GM23248 (cell line): ENCODE data around the gene CMTM5. TPM values are rescaled to one million over a fixed set of nuclear protein-coding genes. Genes with fewer than 3 reads are reported as not detected.

Source experiments
- DNase-seq: peaks from one replicate; pipeline ENCODE4 v3.0.0-alpha.2; 2015
- H2AFZ ChIP-seq: fragments of 200-600 bp; sonication (generic); 2 replicates; pipeline ENCODE4 v1.6.1; 2016; ENCODE audit warnings: antibody characterized with exemption
- H3F3A ChIP-seq: fragments of 200-600 bp; sonication (generic); 2 replicates; pipeline ENCODE4 v1.6.1; 2016; ENCODE audit warnings: mild to moderate bottlenecking, antibody characterized with exemption, mixed run types; ENCODE audit not compliant: insufficient read depth
- H3K27ac ChIP-seq: fragments of 200-600 bp; sonication (generic); 2 replicates; pipeline ENCODE4 v1.5.1; 2016; ENCODE audit warnings: mild to moderate bottlenecking
- H3K27me3 ChIP-seq: fragments of 200-600 bp; sonication (generic); replicated peaks from 2 replicates; pipeline ENCODE4 v1.6.1; 2016; ENCODE audit warnings: mild to moderate bottlenecking; ENCODE audit not compliant: insufficient read depth
- H3K36me3 ChIP-seq: fragments of 200-600 bp; sonication (generic); 2 replicates; pipeline ENCODE4 v1.6.1; 2016; ENCODE audit warnings: low read depth, mild to moderate bottlenecking
- H3K4me1 ChIP-seq: fragments of 200-600 bp; sonication (generic); 2 replicates; pipeline ENCODE4 v1.6.1; 2016; ENCODE audit warnings: mild to moderate bottlenecking; ENCODE audit not compliant: insufficient read depth
- H3K4me2 ChIP-seq: fragments of 200-600 bp; sonication (generic); one replicate; pipeline ENCODE4 v1.6.1; 2016; ENCODE audit warnings: mild to moderate bottlenecking; ENCODE audit not compliant: unreplicated experiment
- H3K4me3 ChIP-seq: fragments of 200-600 bp; sonication (generic); 2 replicates; pipeline ENCODE4 v1.5.1; 2016; ENCODE audit warnings: mild to moderate bottlenecking
- H3K79me2 ChIP-seq: fragments of 200-600 bp; sonication (generic); 2 replicates; pipeline ENCODE4 v1.6.1; 2016; ENCODE audit warnings: mild to moderate bottlenecking; ENCODE audit not compliant: insufficient read depth
- H3K9ac ChIP-seq: fragments of 200-600 bp; sonication (generic); 2 replicates; pipeline ENCODE4 v1.6.1; 2016; ENCODE audit warnings: mild to moderate bottlenecking
- H3K9me2 ChIP-seq: fragments of 200-600 bp; sonication (generic); 2 replicates; pipeline ENCODE4 v1.6.1; 2016; ENCODE audit warnings: mixed run types, mild to moderate bottlenecking, moderate library complexity; ENCODE audit not compliant: insufficient read depth
- H3K9me3 ChIP-seq: fragments of 200-600 bp; sonication (generic); one replicate; pipeline ENCODE4 v1.6.1; 2017; ENCODE audit warnings: low read depth
- H4K20me1 ChIP-seq: fragments of 200-600 bp; sonication (generic); 2 replicates; pipeline ENCODE4 v1.6.0; 2016; ENCODE audit not compliant: insufficient read depth
- EZH2 ChIP-seq: fragments of 200-600 bp; sonication (generic); IDR thresholded peaks from 2 replicates; pipeline ENCODE4 v1.6.1; 2018; ENCODE audit warnings: antibody characterized with exemption, mild to moderate bottlenecking; ENCODE audit not compliant: insufficient read depth, poor library complexity, severe bottlenecking
- EZH2phosphoT487 ChIP-seq: fragments of 200-600 bp; sonication (generic); IDR thresholded peaks from 2 replicates; pipeline ENCODE4 v1.6.1; 2018; ENCODE audit warnings: antibody characterized with exemption, moderate library complexity, mild to moderate bottlenecking, low read depth; ENCODE audit not compliant: insufficient read depth
- WGBS, 2 experiments: methylation state at CpG; one replicate each; pipeline ENCODE4 v1.1.6; 2015 to 2017; ENCODE audit warnings: low lambda C conversion rate in 2 of 2, low coverage in 1 of 2; ENCODE audit errors: missing lambda C conversion rate in 2 of 2; 5-methylcytosine and 5-hydroxymethylcytosine counted together
- in situ Hi-C: fragments of 300-500 bp; cut with MboI; formaldehyde crosslinking; loops from 2 replicates; pipeline ENCODE4 v1.15.0; 2020
- polyA plus RNA-seq: library from polyadenylated mRNA; unstranded; fragments of >200 nt; fragmentation: Nextera tagmentation; extraction: Ambion mirVana; gene quantifications from 2 replicates; pipeline ENCODE4 v1.2.1, GENCODE V29; 2016
- total RNA-seq: library from RNA; depleted of rRNA; stranded (reverse); fragments of >200 nt; shearing (Covaris generic); gene quantifications from 2 replicates; pipeline ENCODE4 v1.2.3, GENCODE V29; 2014

CMTM5 gene
- total and polyA plus RNA-seq, 2 experiments from 2014 or later = not detected

- H3K4me2 ChIP-seq = peak overlapping the region; percentile 32
- no peaks in the 10 kb centered on the region for H3K27me3 ChIP-seq
- H3K79me2 ChIP-seq = peaks cover 25% of the 10 kb centered on the region
- peak overlapping the region; percentile 95 for H3K9ac ChIP-seq
- H3K4me1 ChIP-seq = peaks cover 17% of the 10 kb centered on the region
- peak overlapping the region; percentile 76 for H2AFZ ChIP-seq
- no peaks in the 10 kb centered on the region for H4K20me1 ChIP-seq
- in situ Hi-C loops = no loop called here
- H3K4me3 ChIP-seq = peak overlapping the region; percentile 85; the same call in 1 of the 2 replicates
- H3K9me2 ChIP-seq = no peaks in the 10 kb centered on the region
- H3K27ac ChIP-seq = peak overlapping the region; percentile 79
- H3K9me3 ChIP-seq = no peaks in the 10 kb centered on the region
- peak; percentile 79 for DNase-seq
- no peaks in the 10 kb centered on the region for H3K36me3 ChIP-seq
- TF ChIP-seq EZH2phosphoT487 (no peak), EZH2 (no peak)
- H3F3A ChIP-seq = peaks cover 18% of the 10 kb centered on the region
- WGBS, 2 experiments = 4 to 7% methylated on average over 15 to 34 of the region's 34 CpGs
Observed at GRCh38 chr14:23366426-23366921, 10.4 kb upstream of the CMTM5 start.

GRCh38 chr14:23370221-23370620 lies 6.6 kb upstream of the CMTM5 start:
- Histone ChIP-seq H3K4me2 (no peak overlapping the region), H3K27me3 (no peaks in the 10 kb centered on the region), H3K36me3 (no peaks in the 10 kb centered on the region), H3K9me2 (no peaks in the 10 kb centered on the region), H3K9ac (no peak overlapping the region), H3K4me3 (no peak overlapping the region), H3K9me3 (no peaks in the 10 kb centered on the region), H3K4me1 (no peaks in the 10 kb centered on the region), H3K79me2 (no peaks in the 10 kb centered on the region), H3F3A (peaks cover 5% of the 10 kb centered on the region; the same call in 1 of the 2 replicates), H2AFZ (no peak overlapping the region), H3K27ac (no peak overlapping the region), H4K20me1 (no peaks in the 10 kb centered on the region)
- peak; percentile 43 for DNase-seq
- WGBS, 2 experiments = 11 to 17% methylated on average over 1 of the region's 1 CpG
- in situ Hi-C loops = no loop called here
- no peak for TF ChIP-seq EZH2phosphoT487
- no peak for TF ChIP-seq EZH2

- Histone ChIP-seq H3F3A (peaks cover 4% of the 10 kb centered on the region; the same call in 1 of the 2 replicates), H3K27me3 (no peaks in the 10 kb centered on the region), H3K4me1 (no peaks in the 10 kb centered on the region), H2AFZ (no peak overlapping the region), H4K20me1 (no peaks in the 10 kb centered on the region), H3K79me2 (no peaks in the 10 kb centered on the region), H3K9me2 (no peaks in the 10 kb centered on the region), H3K27ac (no peak overlapping the region), H3K9ac (no peak overlapping the region), H3K4me2 (no peak overlapping the region), H3K9me3 (no peaks in the 10 kb centered on the region), H3K4me3 (no peak overlapping the region), H3K36me3 (no peaks in the 10 kb centered on the region)
- no peak for TF ChIP-seq EZH2
- TF ChIP-seq EZH2phosphoT487 = no peak
- in situ Hi-C loops = no loop called here
- 23 to 26% methylated on average over 1 of the region's 1 CpG for WGBS, 2 experiments
- no peak for DNase-seq
Observed at GRCh38 chr14:23371865-23372264, 5.0 kb upstream of the CMTM5 start.

- Histone ChIP-seq H3K27ac (no peak within 1 kb of the TSS), H3K4me2 (no peak within 1 kb of the TSS), H3K36me3 (no peaks in the 10 kb centered on the region), H4K20me1 (no peaks in the 10 kb centered on the region), H3F3A (no peaks in the 10 kb centered on the region), H3K79me2 (no peaks in the 10 kb centered on the region), H3K9me3 (no peaks in the 10 kb centered on the region), H3K4me1 (no peaks in the 10 kb centered on the region), H3K9me2 (no peaks in the 10 kb centered on the region), H3K27me3 (no peaks in the 10 kb centered on the region), H2AFZ (no peak within 1 kb of the TSS), H3K9ac (no peak within 1 kb of the TSS), H3K4me3 (no peak within 1 kb of the TSS)
- in situ Hi-C loops = no loop called here
- WGBS, 2 experiments = 50 to 63% methylated on average over 2 of the region's 2 CpGs
- DNase-seq = no peak
- no peak for TF ChIP-seq EZH2phosphoT487
Observed at GRCh38 chr14:23372509-23372908, 4.3 kb upstream of the CMTM5 start, which contains the start of gene IL25. TSS of gene IL25 (plus strand) at chr14:23372809.

- no peaks in the 10 kb centered on the region for H3K79me2 ChIP-seq
- H3K27me3 ChIP-seq = no peaks in the 10 kb centered on the region
- no peak overlapping the region for H3K27ac ChIP-seq
- no peaks in the 10 kb centered on the region for H3K9me3 ChIP-seq
- TF ChIP-seq EZH2phosphoT487 = no peak
- TF ChIP-seq EZH2 = no peak
- H3K9ac ChIP-seq = no peak overlapping the region
- DNase-seq = no peak
- no peak overlapping the region for H3K4me3 ChIP-seq
- in situ Hi-C loops = no loop called here
- H3K9me2 ChIP-seq = no peaks in the 10 kb centered on the region
- H3K4me2 ChIP-seq = no peak overlapping the region
- WGBS, 2 experiments = 59 to 62% methylated on average over 3 of the region's 3 CpGs
- no peaks in the 10 kb centered on the region for H3F3A ChIP-seq
- no peaks in the 10 kb centered on the region for H3K36me3 ChIP-seq
- no peak overlapping the region for H2AFZ ChIP-seq
- H3K4me1 ChIP-seq = no peaks in the 10 kb centered on the region
- H4K20me1 ChIP-seq = no peaks in the 10 kb centered on the region
Observed at GRCh38 chr14:23373041-23373440, 3.8 kb upstream of the CMTM5 start.
